Neural cell (in vitro differentiated cells): ENCODE data around the gene BDKRB1. TPM values are rescaled to one million over a fixed set of nuclear protein-coding genes. Genes with fewer than 3 reads are reported as not detected.

Experiments used
- H2AFZ ChIP-seq: fragments of 200-600, 300-800 bp; sonication (generic), shearing (Covaris generic); 2 replicates; pipeline ENCODE4 v1.6.0; 2014; ENCODE audit warnings: low read depth, mild to moderate bottlenecking, antibody characterized with exemption, low read length, moderate library complexity
- H3F3A ChIP-seq: fragments of 200-600 bp; shearing (Covaris generic); 2 replicates; pipeline ENCODE4 v1.6.1; 2016; ENCODE audit warnings: mild to moderate bottlenecking, moderate library complexity, mixed read lengths, antibody characterized with exemption, low read length; ENCODE audit not compliant: insufficient read depth, poor library complexity, severe bottlenecking
- H3K27ac ChIP-seq: fragments of 200-600, 300-800 bp; sonication (generic), shearing (Covaris generic); 2 replicates; pipeline ENCODE4 v1.5.1; 2014; ENCODE audit warnings: mild to moderate bottlenecking, low read length, moderate library complexity
- H3K27me3 ChIP-seq: fragments of 300-800, 200-600 bp; sonication (generic), shearing (Covaris generic); 2 replicates; pipeline ENCODE4 v1.6.0; 2014; ENCODE audit warnings: mild to moderate bottlenecking, low read depth, low read length, moderate library complexity; ENCODE audit not compliant: insufficient read depth
- H3K36me3 ChIP-seq: fragments of 300-800, 200-600 bp; sonication (generic), shearing (Covaris generic); 2 replicates; pipeline ENCODE4 v1.5.1; 2014; ENCODE audit warnings: mild to moderate bottlenecking, antibody characterized with exemption, low read length, moderate library complexity; ENCODE audit not compliant: insufficient read depth
- H3K4me2 ChIP-seq: fragments of 300-800, 200-600 bp; sonication (generic), shearing (Covaris generic); 2 replicates; pipeline ENCODE4 v1.6.0; 2014; ENCODE audit warnings: mild to moderate bottlenecking, low read length
- H3K4me3 ChIP-seq: fragments of 300-800, 200-600 bp; sonication (generic), shearing (Covaris generic); 2 replicates; pipeline ENCODE4 v1.5.1; 2014; ENCODE audit warnings: mild to moderate bottlenecking, low read length, moderate library complexity
- H3K79me2 ChIP-seq: fragments of 200-600 bp; shearing (Covaris generic); replicated peaks from 2 replicates; pipeline ENCODE4 v1.6.0; 2014; ENCODE audit warnings: mild to moderate bottlenecking, low read length, moderate library complexity; ENCODE audit not compliant: insufficient read depth
- H3K9ac ChIP-seq: fragments of 300-800, 200-600 bp; sonication (generic), shearing (Covaris generic); 2 replicates; pipeline ENCODE4 v1.6.1; 2016; ENCODE audit warnings: mild to moderate bottlenecking, low read length, mixed read lengths
- H3K9me2 ChIP-seq: fragments of 200-600 bp; shearing (Covaris generic); 2 replicates; pipeline ENCODE4 v1.6.1; 2016; ENCODE audit warnings: mild to moderate bottlenecking, low read length, mixed read lengths; ENCODE audit not compliant: insufficient read depth
- H3K9me3 ChIP-seq: fragments of 200-600, 300-800 bp; sonication (generic), shearing (Covaris generic); 2 replicates; pipeline ENCODE4 v1.6.1; 2016; ENCODE audit warnings: mild to moderate bottlenecking, mixed run types, low read length, moderate library complexity, mixed read lengths
- H4K20me1 ChIP-seq: fragments of 200-600 bp; shearing (Covaris generic); 2 replicates; pipeline ENCODE4 v1.6.1; 2016; ENCODE audit warnings: mild to moderate bottlenecking, mixed run types; ENCODE audit not compliant: insufficient read depth
- EP300 ChIP-seq: fragments of 450-650 bp; conservative IDR thresholded peaks from 2 replicates; pipeline ENCODE4 v1.6.1; 2014; ENCODE audit warnings: antibody characterized with exemption, mild to moderate bottlenecking, moderate library complexity; ENCODE audit not compliant: poor library complexity, severe bottlenecking
- EZH2 ChIP-seq: fragments of 200-600, 300-800 bp; shearing (Covaris generic), sonication (generic); IDR thresholded peaks from 2 replicates; pipeline ENCODE4 v1.6.1; 2014; ENCODE audit warnings: antibody characterized with exemption, low read length, borderline replicate concordance, mild to moderate bottlenecking; ENCODE audit not compliant: insufficient read depth, poor library complexity, severe bottlenecking
- MXI1 ChIP-seq: fragments of 450-650 bp; conservative IDR thresholded peaks from 2 replicates; pipeline ENCODE4 v1.6.1; 2014; ENCODE audit warnings: antibody characterized with exemption, mild to moderate bottlenecking; ENCODE audit not compliant: poor library complexity, severe bottlenecking
- POLR2AphosphoS5 ChIP-seq: IDR thresholded peaks from 2 replicates; pipeline ENCODE4 v1.6.1; 2012
- RAD21 ChIP-seq: fragments of 450-650 bp; conservative IDR thresholded peaks from 2 replicates; pipeline ENCODE4 v1.6.1; 2014; ENCODE audit warnings: antibody characterized with exemption, mild to moderate bottlenecking, moderate library complexity
- SMC3 ChIP-seq: fragments of 450-650 bp; conservative IDR thresholded peaks from 2 replicates; pipeline ENCODE4 v1.6.1; 2014; ENCODE audit warnings: antibody characterized with exemption, mild to moderate bottlenecking, moderate library complexity; ENCODE audit not compliant: poor library complexity
- TAF1 ChIP-seq: IDR thresholded peaks from 2 replicates; pipeline ENCODE4 v1.6.1; 2012; ENCODE audit warnings: low read depth
- polyA plus RNA-seq: library from polyadenylated mRNA; depleted of rRNA; stranded (reverse); fragments of >200 nt; gene quantifications from 2 replicates; pipeline ENCODE4 v1.2.3, GENCODE V29; 2014
- TF ChIP-seq, protein P1 (sequence below): IDR thresholded peaks from 2 replicates; pipeline ENCODE4 v1.6.1; 2012; ENCODE audit warnings: borderline replicate concordance
- TF ChIP-seq, protein P2 (sequence below): fragments of 450-650 bp; IDR thresholded peaks from 2 replicates; pipeline ENCODE4 v1.5.1; 2014; ENCODE audit warnings: antibody characterized with exemption, mild to moderate bottlenecking, moderate library complexity; ENCODE audit not compliant: poor library complexity, severe bottlenecking

Gene BDKRB1
- polyA plus RNA-seq, 1 donor from 2014 or later = not detected

DNA sequence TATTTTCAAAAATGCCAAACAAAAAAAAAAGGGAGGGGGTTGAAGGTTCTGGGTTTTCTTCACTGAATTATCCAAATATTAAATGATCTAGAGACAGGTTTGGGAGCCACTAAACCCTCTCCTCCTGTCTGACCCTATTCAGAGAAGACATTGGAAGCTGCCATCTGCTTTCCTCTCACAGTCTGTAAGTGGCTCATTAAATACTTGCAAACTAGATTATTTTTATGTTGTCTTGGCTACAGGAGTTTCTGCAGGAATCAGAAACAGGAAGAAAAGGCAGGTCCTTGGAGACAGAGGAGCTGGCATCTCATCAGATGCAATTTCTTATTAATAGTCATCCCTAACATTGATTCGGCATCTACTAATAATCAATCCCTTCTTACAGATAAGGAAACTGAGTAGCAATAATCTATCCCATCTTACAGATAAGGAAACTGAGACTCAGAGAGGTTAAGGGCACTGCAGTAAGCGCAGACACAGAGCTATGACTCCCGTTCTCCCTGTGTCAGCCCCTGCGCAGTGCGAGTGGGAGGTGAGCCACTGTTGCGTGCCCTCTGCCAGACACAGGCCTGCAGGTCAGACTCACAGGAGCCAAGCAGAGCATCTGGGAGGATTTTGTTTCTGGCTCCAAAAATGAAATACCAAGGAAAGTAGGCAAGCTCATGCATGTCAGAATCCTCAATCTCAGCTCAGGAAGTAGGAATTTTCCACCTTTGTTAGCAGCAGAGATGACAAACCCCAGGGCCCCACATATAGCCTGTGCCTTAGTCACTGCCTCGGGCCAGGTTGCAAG lies 40.4 kb upstream of the BDKRB1 start:
- no peaks in the 10 kb centered on the region for H3K27me3 ChIP-seq
- no peaks in the 10 kb centered on the region for H3K9me2 ChIP-seq
- H2AFZ ChIP-seq = no peak overlapping the region
- no peaks in the 10 kb centered on the region for H3K36me3 ChIP-seq
- H3K27ac ChIP-seq = no peak overlapping the region
- H3K9ac ChIP-seq = no peak overlapping the region
- no peak overlapping the region for H3K4me2 ChIP-seq
- no peaks in the 10 kb centered on the region for H3K79me2 ChIP-seq
- H3K4me3 ChIP-seq = no peak overlapping the region
- H3F3A ChIP-seq = no peaks in the 10 kb centered on the region
- H4K20me1 ChIP-seq = no peaks in the 10 kb centered on the region
- TF ChIP-seq, protein P1, sequence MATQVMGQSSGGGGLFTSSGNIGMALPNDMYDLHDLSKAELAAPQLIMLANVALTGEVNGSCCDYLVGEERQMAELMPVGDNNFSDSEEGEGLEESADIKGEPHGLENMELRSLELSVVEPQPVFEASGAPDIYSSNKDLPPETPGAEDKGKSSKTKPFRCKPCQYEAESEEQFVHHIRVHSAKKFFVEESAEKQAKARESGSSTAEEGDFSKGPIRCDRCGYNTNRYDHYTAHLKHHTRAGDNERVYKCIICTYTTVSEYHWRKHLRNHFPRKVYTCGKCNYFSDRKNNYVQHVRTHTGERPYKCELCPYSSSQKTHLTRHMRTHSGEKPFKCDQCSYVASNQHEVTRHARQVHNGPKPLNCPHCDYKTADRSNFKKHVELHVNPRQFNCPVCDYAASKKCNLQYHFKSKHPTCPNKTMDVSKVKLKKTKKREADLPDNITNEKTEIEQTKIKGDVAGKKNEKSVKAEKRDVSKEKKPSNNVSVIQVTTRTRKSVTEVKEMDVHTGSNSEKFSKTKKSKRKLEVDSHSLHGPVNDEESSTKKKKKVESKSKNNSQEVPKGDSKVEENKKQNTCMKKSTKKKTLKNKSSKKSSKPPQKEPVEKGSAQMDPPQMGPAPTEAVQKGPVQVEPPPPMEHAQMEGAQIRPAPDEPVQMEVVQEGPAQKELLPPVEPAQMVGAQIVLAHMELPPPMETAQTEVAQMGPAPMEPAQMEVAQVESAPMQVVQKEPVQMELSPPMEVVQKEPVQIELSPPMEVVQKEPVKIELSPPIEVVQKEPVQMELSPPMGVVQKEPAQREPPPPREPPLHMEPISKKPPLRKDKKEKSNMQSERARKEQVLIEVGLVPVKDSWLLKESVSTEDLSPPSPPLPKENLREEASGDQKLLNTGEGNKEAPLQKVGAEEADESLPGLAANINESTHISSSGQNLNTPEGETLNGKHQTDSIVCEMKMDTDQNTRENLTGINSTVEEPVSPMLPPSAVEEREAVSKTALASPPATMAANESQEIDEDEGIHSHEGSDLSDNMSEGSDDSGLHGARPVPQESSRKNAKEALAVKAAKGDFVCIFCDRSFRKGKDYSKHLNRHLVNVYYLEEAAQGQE = no peak
- TF ChIP-seq POLR2AphosphoS5 (no peak), EZH2 (no peak), RAD21 (no peak), EP300 (no peak), TAF1 (no peak), MXI1 (no peak), SMC3 (no peak)
- TF ChIP-seq, protein P2, sequence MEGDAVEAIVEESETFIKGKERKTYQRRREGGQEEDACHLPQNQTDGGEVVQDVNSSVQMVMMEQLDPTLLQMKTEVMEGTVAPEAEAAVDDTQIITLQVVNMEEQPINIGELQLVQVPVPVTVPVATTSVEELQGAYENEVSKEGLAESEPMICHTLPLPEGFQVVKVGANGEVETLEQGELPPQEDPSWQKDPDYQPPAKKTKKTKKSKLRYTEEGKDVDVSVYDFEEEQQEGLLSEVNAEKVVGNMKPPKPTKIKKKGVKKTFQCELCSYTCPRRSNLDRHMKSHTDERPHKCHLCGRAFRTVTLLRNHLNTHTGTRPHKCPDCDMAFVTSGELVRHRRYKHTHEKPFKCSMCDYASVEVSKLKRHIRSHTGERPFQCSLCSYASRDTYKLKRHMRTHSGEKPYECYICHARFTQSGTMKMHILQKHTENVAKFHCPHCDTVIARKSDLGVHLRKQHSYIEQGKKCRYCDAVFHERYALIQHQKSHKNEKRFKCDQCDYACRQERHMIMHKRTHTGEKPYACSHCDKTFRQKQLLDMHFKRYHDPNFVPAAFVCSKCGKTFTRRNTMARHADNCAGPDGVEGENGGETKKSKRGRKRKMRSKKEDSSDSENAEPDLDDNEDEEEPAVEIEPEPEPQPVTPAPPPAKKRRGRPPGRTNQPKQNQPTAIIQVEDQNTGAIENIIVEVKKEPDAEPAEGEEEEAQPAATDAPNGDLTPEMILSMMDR = no peak
- H3K9me3 ChIP-seq = no peaks in the 10 kb centered on the region

DNA sequence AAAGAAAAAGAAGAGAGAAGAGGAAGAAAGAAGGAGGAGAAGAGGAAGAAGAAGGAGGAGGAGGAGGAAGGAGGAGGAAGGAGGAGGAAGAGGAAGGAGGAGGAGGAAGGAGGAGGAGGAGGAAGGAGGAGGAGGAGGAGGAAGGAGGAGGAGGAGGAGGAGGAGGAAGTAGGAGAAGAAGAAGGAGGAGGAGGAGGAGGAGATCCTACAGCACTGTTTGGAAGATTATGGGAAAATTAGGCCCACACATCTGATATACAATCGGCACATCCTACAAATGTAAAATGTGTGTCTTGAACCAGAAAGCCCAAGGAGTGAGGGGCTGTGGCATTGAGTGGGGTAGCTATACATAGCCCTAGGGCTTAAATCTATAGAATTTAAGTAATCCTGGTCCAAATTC lies 39.4 kb upstream of the BDKRB1 start:
- Histone ChIP-seq H3K27me3 (no peaks in the 10 kb centered on the region), H3F3A (no peaks in the 10 kb centered on the region), H4K20me1 (no peaks in the 10 kb centered on the region), H3K27ac (no peak overlapping the region), H3K36me3 (no peaks in the 10 kb centered on the region), H3K4me2 (no peak overlapping the region), H3K4me3 (no peak overlapping the region), H3K9me3 (no peaks in the 10 kb centered on the region), H2AFZ (no peak overlapping the region), H3K79me2 (no peaks in the 10 kb centered on the region), H3K9me2 (no peaks in the 10 kb centered on the region), H3K9ac (no peak overlapping the region)
- TF ChIP-seq EP300 (no peak), TAF1 (no peak), SMC3 (no peak), RAD21 (no peak), EZH2 (no peak), POLR2AphosphoS5 (no peak), MXI1 (no peak)
- TF ChIP-seq, protein P1 = no peak
